ENCODE measurements around the gene COL15A1. TPM values are rescaled to one million over a fixed set of nuclear protein-coding genes. Genes with fewer than 3 reads are reported as not detected.

The COL15A1 gene
- total RNA-seq, 1 experiment from 2014 or later = 0.22 TPM

DNA sequence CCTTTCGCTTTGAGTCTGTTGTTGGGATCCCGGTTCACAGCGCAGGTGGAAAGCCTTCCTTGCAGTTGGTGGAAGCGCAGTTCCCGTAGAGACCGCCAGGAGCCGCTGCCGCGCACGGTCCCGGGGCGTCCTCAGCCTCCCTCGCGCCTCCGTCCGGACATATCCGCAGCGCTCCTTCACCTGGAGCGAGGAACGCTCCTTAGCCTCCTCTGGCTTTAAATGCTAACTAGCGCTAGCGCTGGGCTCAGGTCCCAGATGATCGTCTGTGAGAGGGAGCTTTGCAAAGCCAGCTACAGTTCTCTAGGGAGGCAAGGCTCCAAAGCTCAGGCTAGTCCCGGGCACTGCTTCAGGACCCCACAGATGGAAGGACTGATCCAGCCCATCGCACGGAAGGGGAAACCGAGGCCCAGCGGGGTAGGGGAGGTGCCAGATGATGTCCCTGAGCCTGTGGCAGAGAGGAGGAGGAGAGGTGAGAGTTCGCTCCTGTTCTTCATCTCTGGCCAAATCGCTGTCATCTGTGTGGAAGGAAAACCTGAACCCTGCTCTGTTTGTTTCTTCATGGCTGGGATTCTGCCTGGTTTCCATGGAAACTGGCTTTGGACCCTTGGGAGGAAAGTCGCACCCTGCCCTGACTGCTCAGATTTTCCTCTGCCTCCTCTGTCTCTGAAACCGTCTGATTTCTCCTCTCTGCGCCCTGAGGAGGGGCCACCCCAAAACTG lies 31.4 kb downstream of the COL15A1 start (continued):
- peak; percentile 18; the same call in 1 of the 2 replicates for TF ChIP-seq NFE2L1 (CRISPR knock-in tag; IDR thresholded peaks at IDR 0.05)
- TF ChIP-seq GABPB1 (CRISPR knock-in tag; IDR thresholded peaks at IDR 0.05) = no peak
- TF ChIP-seq ETV6 (CRISPR knock-in tag; IDR thresholded peaks at IDR 0.05) = peak; percentile 78
- no peak; the same call in 1 of the 2 replicates for TF ChIP-seq E2F5 (CRISPR knock-in tag; IDR thresholded peaks at IDR 0.05)
- TF ChIP-seq ERG (CRISPR knock-in tag; IDR thresholded peaks at IDR 0.05) = no peak
- no peak for TF ChIP-seq RELA (CRISPR knock-in tag; IDR thresholded peaks at IDR 0.05; ENCODE audit: borderline replicate concordance)
- TF ChIP-seq FOXP1 (CRISPR knock-in tag; IDR thresholded peaks at IDR 0.05; ENCODE audit: borderline replicate concordance) = peak; percentile 38; the same call in 1 of the 2 replicates
- TF ChIP-seq CBFB (CRISPR knock-in tag; IDR thresholded peaks at IDR 0.05; ENCODE audit: low read depth) = no peak
- no peak for TF ChIP-seq ZMAT4 (CRISPR knock-in tag; IDR thresholded peaks at IDR 0.05)
- TF ChIP-seq, protein P1, sequence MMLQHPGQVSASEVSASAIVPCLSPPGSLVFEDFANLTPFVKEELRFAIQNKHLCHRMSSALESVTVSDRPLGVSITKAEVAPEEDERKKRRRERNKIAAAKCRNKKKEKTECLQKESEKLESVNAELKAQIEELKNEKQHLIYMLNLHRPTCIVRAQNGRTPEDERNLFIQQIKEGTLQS (CRISPR knock-in tag; conservative IDR thresholded peaks at IDR 0.05) = no peak
- TF ChIP-seq NR1H2 (CRISPR knock-in tag; IDR thresholded peaks at IDR 0.05) = no peak
- TF ChIP-seq TP53 (CRISPR knock-in tag; IDR thresholded peaks at IDR 0.05) = no peak
- no peak for TF ChIP-seq IRF2 (CRISPR knock-in tag; IDR thresholded peaks at IDR 0.05; ENCODE audit: borderline replicate concordance, low read depth)
- no peak for TF ChIP-seq OVOL2 (CRISPR knock-in tag; IDR thresholded peaks at IDR 0.05; ENCODE audit: borderline replicate concordance)
- TF ChIP-seq EMX1 (CRISPR knock-in tag; IDR thresholded peaks at IDR 0.05) = no peak
- TF ChIP-seq, protein P2, sequence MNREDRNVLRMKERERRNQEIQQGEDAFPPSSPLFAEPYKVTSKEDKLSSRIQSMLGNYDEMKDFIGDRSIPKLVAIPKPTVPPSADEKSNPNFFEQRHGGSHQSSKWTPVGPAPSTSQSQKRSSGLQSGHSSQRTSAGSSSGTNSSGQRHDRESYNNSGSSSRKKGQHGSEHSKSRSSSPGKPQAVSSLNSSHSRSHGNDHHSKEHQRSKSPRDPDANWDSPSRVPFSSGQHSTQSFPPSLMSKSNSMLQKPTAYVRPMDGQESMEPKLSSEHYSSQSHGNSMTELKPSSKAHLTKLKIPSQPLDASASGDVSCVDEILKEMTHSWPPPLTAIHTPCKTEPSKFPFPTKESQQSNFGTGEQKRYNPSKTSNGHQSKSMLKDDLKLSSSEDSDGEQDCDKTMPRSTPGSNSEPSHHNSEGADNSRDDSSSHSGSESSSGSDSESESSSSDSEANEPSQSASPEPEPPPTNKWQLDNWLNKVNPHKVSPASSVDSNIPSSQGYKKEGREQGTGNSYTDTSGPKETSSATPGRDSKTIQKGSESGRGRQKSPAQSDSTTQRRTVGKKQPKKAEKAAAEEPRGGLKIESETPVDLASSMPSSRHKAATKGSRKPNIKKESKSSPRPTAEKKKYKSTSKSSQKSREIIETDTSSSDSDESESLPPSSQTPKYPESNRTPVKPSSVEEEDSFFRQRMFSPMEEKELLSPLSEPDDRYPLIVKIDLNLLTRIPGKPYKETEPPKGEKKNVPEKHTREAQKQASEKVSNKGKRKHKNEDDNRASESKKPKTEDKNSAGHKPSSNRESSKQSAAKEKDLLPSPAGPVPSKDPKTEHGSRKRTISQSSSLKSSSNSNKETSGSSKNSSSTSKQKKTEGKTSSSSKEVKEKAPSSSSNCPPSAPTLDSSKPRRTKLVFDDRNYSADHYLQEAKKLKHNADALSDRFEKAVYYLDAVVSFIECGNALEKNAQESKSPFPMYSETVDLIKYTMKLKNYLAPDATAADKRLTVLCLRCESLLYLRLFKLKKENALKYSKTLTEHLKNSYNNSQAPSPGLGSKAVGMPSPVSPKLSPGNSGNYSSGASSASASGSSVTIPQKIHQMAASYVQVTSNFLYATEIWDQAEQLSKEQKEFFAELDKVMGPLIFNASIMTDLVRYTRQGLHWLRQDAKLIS (CRISPR knock-in tag; IDR thresholded peaks at IDR 0.05; ENCODE audit: borderline replicate concordance) = no peak
- TF ChIP-seq TCF7 (CRISPR knock-in tag; IDR thresholded peaks at IDR 0.05; ENCODE audit: low read depth) = no peak
- no peak for TF ChIP-seq KAT7 (CRISPR knock-in tag; IDR thresholded peaks at IDR 0.05; ENCODE audit: borderline replicate concordance)
- TF ChIP-seq, protein P3, sequence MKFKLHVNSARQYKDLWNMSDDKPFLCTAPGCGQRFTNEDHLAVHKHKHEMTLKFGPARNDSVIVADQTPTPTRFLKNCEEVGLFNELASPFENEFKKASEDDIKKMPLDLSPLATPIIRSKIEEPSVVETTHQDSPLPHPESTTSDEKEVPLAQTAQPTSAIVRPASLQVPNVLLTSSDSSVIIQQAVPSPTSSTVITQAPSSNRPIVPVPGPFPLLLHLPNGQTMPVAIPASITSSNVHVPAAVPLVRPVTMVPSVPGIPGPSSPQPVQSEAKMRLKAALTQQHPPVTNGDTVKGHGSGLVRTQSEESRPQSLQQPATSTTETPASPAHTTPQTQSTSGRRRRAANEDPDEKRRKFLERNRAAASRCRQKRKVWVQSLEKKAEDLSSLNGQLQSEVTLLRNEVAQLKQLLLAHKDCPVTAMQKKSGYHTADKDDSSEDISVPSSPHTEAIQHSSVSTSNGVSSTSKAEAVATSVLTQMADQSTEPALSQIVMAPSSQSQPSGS (CRISPR knock-in tag; IDR thresholded peaks at IDR 0.05; ENCODE audit: borderline replicate concordance, low read depth) = no peak
- TF ChIP-seq ZNF317 (CRISPR knock-in tag; IDR thresholded peaks at IDR 0.05; ENCODE audit: borderline replicate concordance, low read depth) = no peak
- TF ChIP-seq, protein P4, sequence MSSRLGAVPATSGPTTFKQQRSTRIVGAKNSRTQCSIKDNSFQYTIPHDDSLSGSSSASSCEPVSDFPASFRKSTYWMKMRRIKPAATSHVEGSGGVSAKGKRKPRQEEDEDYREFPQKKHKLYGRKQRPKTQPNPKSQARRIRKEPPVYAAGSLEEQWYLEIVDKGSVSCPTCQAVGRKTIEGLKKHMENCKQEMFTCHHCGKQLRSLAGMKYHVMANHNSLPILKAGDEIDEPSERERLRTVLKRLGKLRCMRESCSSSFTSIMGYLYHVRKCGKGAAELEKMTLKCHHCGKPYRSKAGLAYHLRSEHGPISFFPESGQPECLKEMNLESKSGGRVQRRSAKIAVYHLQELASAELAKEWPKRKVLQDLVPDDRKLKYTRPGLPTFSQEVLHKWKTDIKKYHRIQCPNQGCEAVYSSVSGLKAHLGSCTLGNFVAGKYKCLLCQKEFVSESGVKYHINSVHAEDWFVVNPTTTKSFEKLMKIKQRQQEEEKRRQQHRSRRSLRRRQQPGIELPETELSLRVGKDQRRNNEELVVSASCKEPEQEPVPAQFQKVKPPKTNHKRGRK (CRISPR knock-in tag; IDR thresholded peaks at IDR 0.05; ENCODE audit: borderline replicate concordance) = no peak
- no peak for TF ChIP-seq SP1 (CRISPR knock-in tag; conservative IDR thresholded peaks at IDR 0.05)
- no peak for TF ChIP-seq ZBTB21 (CRISPR knock-in tag; IDR thresholded peaks at IDR 0.05; ENCODE audit: borderline replicate concordance)
- no peak for TF ChIP-seq SMAD3 (CRISPR knock-in tag; IDR thresholded peaks at IDR 0.05; ENCODE audit: borderline replicate concordance)
- no peak for TF ChIP-seq ZNF263 (CRISPR knock-in tag; IDR thresholded peaks at IDR 0.05; ENCODE audit: low read depth)
- TF ChIP-seq MLX (CRISPR knock-in tag; IDR thresholded peaks at IDR 0.05) = no peak
- no peak for TF ChIP-seq FOXP4 (CRISPR knock-in tag; IDR thresholded peaks at IDR 0.05)

All from WTC11 (cell line).